ENCODE results near the gene NTRK1.
"Not testable (repeated sequence)": the region's sequence is repeated elsewhere in the genome, so short reads cannot be mapped to it uniquely, and the experiment has no call there.

NTRK1 gene

GRCh38 chr1:156912861-156913808 lies 52.5 kb downstream of the NTRK1 start:
- no peak for DNase-seq (ENCODE audit: low read depth in 2 of 2)

GRCh38 chr1:156913809-156914387 lies 53.2 kb downstream of the NTRK1 start:
- no peak for DNase-seq (ENCODE audit: low read depth in 2 of 2)

GRCh38 chr1:156914440-156914856 lies 53.8 kb downstream of the NTRK1 start:
- no peak for DNase-seq (ENCODE audit: low read depth in 2 of 2)

- peak in 1 of 2 donors; percentile 21 for DNase-seq (ENCODE audit: low read depth in 2 of 2)
Observed at GRCh38 chr1:156920233-156921052, 59.8 kb downstream of the NTRK1 start, which contains the start of gene LRRC71. LRRC71 (plus strand) TSS chr1:156920632; CDS start chr1:156920804, 172 bp downstream.

GRCh38 chr1:156921053-156921529 lies 60.4 kb downstream of the NTRK1 start:
- DNase-seq (ENCODE audit: low read depth in 2 of 2), result no peak

GRCh38 chr1:156922986-156923669 lies 62.5 kb downstream of the NTRK1 start:
- no peak for DNase-seq (ENCODE audit: low read depth in 2 of 2)

- DNase-seq (ENCODE audit: low read depth in 2 of 2), result no peak
Observed at GRCh38 chr1:156923670-156924477, 63.2 kb downstream of the NTRK1 start.

GRCh38 chr1:156924478-156925153 lies 64.0 kb downstream of the NTRK1 start:
- DNase-seq (ENCODE audit: low read depth in 2 of 2), result no peak

- no peak for DNase-seq (ENCODE audit: low read depth in 2 of 2)
Observed at GRCh38 chr1:156925154-156926010, 64.7 kb downstream of the NTRK1 start.

- DNase-seq (ENCODE audit: low read depth in 2 of 2), result no peak
Observed at GRCh38 chr1:156926175-156926574, 65.5 kb downstream of the NTRK1 start.

GRCh38 chr1:156926695-156927094 lies 66.0 kb downstream of the NTRK1 start:
- DNase-seq (ENCODE audit: low read depth in 2 of 2), result not testable (repeated sequence)

- DNase-seq (ENCODE audit: low read depth in 2 of 2), result peak; percentile 29 to 32
Observed at GRCh38 chr1:156927215-156928042, 66.8 kb downstream of the NTRK1 start.

GRCh38 chr1:156928043-156928602 lies 67.5 kb downstream of the NTRK1 start:
- DNase-seq (ENCODE audit: low read depth in 2 of 2), result no peak

- no peak for DNase-seq (ENCODE audit: low read depth in 2 of 2)
Observed at GRCh38 chr1:156929596-156930238, 69.1 kb downstream of the NTRK1 start.

- DNase-seq (ENCODE audit: low read depth in 2 of 2), result no peak
Observed at GRCh38 chr1:156930483-156930882, 69.8 kb downstream of the NTRK1 start.

Data from stimulated activated CD8-positive, alpha-beta memory T cell treated with anti-CD3 and anti-CD28 coated beads, Interleukin-7, amount 100 ng/mL, for 1 hour (primary cell).